ENCODE measurements around the gene NCKAP5. TPM values are rescaled to one million over a fixed set of nuclear protein-coding genes. Genes with fewer than 3 reads are reported as not detected.

NCKAP5 gene
- total RNA-seq, 2 donors from 2014 or later = 2.0 to 7.1 TPM

DNA sequence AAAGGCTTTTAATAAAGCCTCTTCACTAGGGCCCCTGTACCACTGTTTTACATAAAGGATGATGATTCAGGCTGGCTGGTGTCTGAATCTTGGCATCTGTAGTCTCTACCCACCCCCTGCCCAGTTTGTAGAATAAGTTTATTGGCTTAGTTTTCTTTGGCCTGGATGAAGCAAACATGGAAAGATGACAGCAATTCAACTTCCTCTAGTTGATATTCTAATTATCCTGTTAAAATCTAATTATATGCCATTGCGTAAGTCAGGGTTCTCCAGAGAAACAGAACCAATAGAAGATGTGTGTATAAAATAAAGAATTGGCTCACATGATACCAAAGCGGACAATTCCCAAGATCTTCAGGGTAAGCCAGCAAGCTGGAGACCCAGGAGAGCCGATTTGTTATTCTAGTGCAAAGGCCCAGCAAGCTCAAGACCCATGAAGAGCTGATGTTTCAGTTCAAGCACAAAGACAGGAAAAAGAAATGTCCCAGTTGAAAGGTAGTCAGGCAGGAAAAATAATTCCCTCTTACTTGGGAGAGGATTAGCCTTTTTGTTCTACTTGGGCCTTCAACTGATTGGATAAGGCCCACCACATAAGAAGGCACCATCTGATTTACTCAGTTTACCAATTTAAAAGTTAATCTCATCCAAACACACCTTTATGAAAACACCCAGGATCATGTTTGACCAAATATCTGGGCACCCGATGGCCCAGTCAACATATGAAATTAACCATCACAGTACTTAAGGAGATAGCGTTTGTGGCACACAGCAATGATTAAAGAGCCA lies 815.6 kb downstream of the NCKAP5 start:
- 98% methylated on average over 5 of the region's 5 CpGs for WGBS

DNA sequence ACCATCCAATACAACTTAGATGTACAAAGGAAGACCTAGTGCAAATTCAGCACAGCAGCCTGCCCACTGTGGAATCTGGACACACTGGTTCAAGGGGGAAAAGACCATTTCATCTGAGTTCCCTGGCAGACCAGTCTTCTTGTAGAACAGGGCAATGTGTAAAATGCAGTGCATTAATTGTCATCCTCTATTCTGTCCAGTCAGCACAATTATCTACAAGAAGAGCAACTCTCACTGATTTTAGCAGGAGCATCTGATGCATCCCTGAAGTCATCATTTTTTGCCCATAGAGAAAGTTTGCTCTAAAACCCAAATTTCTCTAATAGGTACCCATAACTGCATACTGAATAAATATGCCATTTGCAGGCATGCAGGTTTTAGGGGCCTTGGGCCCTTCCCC lies 816.4 kb downstream of the NCKAP5 start:
- intact Hi-C loops (cut with DNase I) = no loop called here
- TF ChIP-seq POLR2A (IDR thresholded peaks at IDR 0.05) (no peak), POLR2AphosphoS5 (IDR thresholded peaks at IDR 0.05) (no peak), CTCF (IDR thresholded peaks at IDR 0.05) (no peak)

More for the DNA sequence above, 815.6 kb downstream of the NCKAP5 start:
- Histone ChIP-seq H3K27ac (no peak overlapping the region), H3K4me3 (no peak overlapping the region), H3K36me3 (no peaks in the 10 kb centered on the region), H3K4me1 (replicated peaks) (no peaks in the 10 kb centered on the region), H3K27me3 (replicated peaks; ENCODE audit: insufficient read depth) (no peaks in the 10 kb centered on the region), H3K9me3 (no peaks in the 10 kb centered on the region)
- no peak for TF ChIP-seq POLR2AphosphoS5 (IDR thresholded peaks at IDR 0.05)
- no peak for TF ChIP-seq POLR2A (IDR thresholded peaks at IDR 0.05)
- no peak for TF ChIP-seq CTCF (IDR thresholded peaks at IDR 0.05)
- DNase-seq (ENCODE audit: low spot score) = no peak
- intact Hi-C loops (cut with DNase I) = no loop called here

GRCh38 chr2:132750606-132751005 lies 817.7 kb downstream of the NCKAP5 start:
- intact Hi-C loops (cut with DNase I) = no loop called here
- TF ChIP-seq POLR2AphosphoS5 (IDR thresholded peaks at IDR 0.05) (no peak), POLR2A (IDR thresholded peaks at IDR 0.05) (no peak), CTCF (IDR thresholded peaks at IDR 0.05) (no peak)

More for the DNA sequence above, 816.4 kb downstream of the NCKAP5 start:
- no peak overlapping the region for H3K27ac ChIP-seq
- no peaks in the 10 kb centered on the region for H3K36me3 ChIP-seq
- no peaks in the 10 kb centered on the region for H3K4me1 ChIP-seq (replicated peaks)
- H3K27me3 ChIP-seq (replicated peaks; ENCODE audit: insufficient read depth) = no peaks in the 10 kb centered on the region
- no peaks in the 10 kb centered on the region for H3K9me3 ChIP-seq
- H3K4me3 ChIP-seq = no peak overlapping the region
- no peak for DNase-seq (ENCODE audit: low spot score)

DNA sequence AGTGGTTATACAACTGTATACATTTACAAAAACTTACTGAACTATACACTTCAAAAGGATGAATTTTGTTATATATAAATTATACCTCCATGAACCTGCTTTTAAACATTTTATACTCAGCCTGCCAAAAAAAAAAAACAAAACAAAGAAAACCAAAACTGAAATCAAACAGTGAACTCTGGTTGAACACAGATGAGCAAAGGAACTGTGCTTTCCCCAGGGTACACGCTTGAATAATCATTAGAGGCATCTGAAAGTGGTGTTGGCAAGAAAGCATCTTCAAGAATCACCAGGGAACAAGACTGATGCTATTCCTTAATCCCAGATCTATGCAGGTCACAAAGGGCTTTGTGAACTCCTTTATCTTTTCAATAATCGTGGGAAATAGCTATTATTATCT lies 821.2 kb downstream of the NCKAP5 start:
- no peak for DNase-seq (ENCODE audit: low spot score)
- Histone ChIP-seq H3K27ac (no peak overlapping the region), H3K27me3 (replicated peaks; ENCODE audit: insufficient read depth) (no peaks in the 10 kb centered on the region), H3K9me3 (no peaks in the 10 kb centered on the region), H3K4me3 (no peak overlapping the region), H3K36me3 (no peaks in the 10 kb centered on the region), H3K4me1 (replicated peaks) (no peaks in the 10 kb centered on the region)
- TF ChIP-seq CTCF (IDR thresholded peaks at IDR 0.05) (no peak), POLR2AphosphoS5 (IDR thresholded peaks at IDR 0.05) (no peak), POLR2A (IDR thresholded peaks at IDR 0.05) (no peak)
- WGBS = 72% methylated on average over 2 of the region's 2 CpGs
- intact Hi-C loops (cut with DNase I) = no loop called here

More at GRCh38 chr2:132750606-132751005, 817.7 kb downstream of the NCKAP5 start:
- Histone ChIP-seq H3K4me1 (replicated peaks) (no peaks in the 10 kb centered on the region), H3K27me3 (replicated peaks; ENCODE audit: insufficient read depth) (no peaks in the 10 kb centered on the region), H3K27ac (no peak overlapping the region), H3K9me3 (no peaks in the 10 kb centered on the region), H3K4me3 (no peak overlapping the region), H3K36me3 (no peaks in the 10 kb centered on the region)
- DNase-seq (ENCODE audit: low spot score) = no peak

DNA sequence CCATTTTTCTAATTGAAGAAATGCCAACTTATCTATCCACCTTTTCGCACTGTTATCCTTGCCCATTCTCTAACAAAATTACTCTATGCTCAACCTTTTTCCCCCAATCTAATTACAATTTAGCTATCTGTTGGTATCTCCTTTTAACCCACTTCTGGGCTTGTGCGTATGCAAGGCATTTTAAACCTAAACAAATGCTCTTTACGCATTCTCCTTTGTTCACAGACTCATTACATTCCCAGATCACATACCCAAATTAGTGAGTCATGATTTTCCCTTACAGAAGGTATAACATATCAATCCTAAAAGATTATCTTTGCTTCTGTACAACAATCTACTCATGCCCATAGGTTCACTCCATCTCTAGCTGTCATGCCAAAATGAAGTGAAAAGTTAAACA lies 826.5 kb downstream of the NCKAP5 start:
- TF ChIP-seq CTCF (IDR thresholded peaks at IDR 0.05) (no peak), POLR2AphosphoS5 (IDR thresholded peaks at IDR 0.05) (no peak), POLR2A (IDR thresholded peaks at IDR 0.05) (no peak)
- H3K4me3 ChIP-seq = no peak overlapping the region
- DNase-seq (ENCODE audit: low spot score) = no peak
- no peaks in the 10 kb centered on the region for H3K27me3 ChIP-seq (replicated peaks; ENCODE audit: insufficient read depth)
- no peak overlapping the region for H3K27ac ChIP-seq
- intact Hi-C loops (cut with DNase I) = no loop called here
- H3K9me3 ChIP-seq = no peaks in the 10 kb centered on the region
- H3K36me3 ChIP-seq = no peaks in the 10 kb centered on the region
- WGBS = 88% methylated on average over 3 of the region's 3 CpGs
- no peaks in the 10 kb centered on the region for H3K4me1 ChIP-seq (replicated peaks)

Measured in prostate gland (tissue), 2 donors.